Transverse colon (tissue), 4 donors: ENCODE results near the gene ADAM12. TPM values are rescaled to one million over a fixed set of nuclear protein-coding genes. Genes with fewer than 3 reads are reported as not detected.
"Not testable (repeated sequence)": the region's sequence is repeated elsewhere in the genome, so short reads cannot be mapped to it uniquely, and the experiment has no call there.

ENCODE experiments used
- DNase-seq: peaks from one replicate; pipeline ENCODE4 v3.0.0-alpha.2; 2019
- H3K27ac ChIP-seq, 4 donors: fragments of 200-600 bp; sonication (generic); 2 replicates each; pipeline ENCODE4 v1.5.1; 2016 to 2018; ENCODE audit warnings: inconsistent platforms in 4 of 4
- H3K27me3 ChIP-seq: fragments of 200-600 bp; sonication (generic); 2 replicates; pipeline ENCODE4 v1.5.1; 2017; ENCODE audit warnings: inconsistent platforms
- H3K36me3 ChIP-seq, 4 donors: fragments of 200-600 bp; sonication (generic); 2 replicates each; pipeline ENCODE4 v1.5.1; 2017 to 2019; ENCODE audit warnings: inconsistent platforms in 4 of 4
- H3K4me1 ChIP-seq, 4 donors: fragments of 200-600 bp; sonication (generic); 2 replicates each; pipeline ENCODE4 v1.5.1; 2017 to 2020; ENCODE audit warnings: inconsistent platforms in 4 of 4
- H3K4me3 ChIP-seq, 4 donors: fragments of 200-600 bp; sonication (generic); 1 replicate in 1 of 4; 2 replicates in 3 of 4; pipeline versions ENCODE4 v1.5.1 to v1.6.1; 2017 to 2019; ENCODE audit warnings: inconsistent platforms in 4 of 4
- H3K9me3 ChIP-seq, 2 donors: fragments of 200-600 bp; sonication (generic); 2 replicates each; pipeline ENCODE4 v1.5.1; 2017 to 2019; ENCODE audit warnings: inconsistent platforms in 2 of 2
- EP300 ChIP-seq: sonication (generic); formaldehyde crosslinking; IDR thresholded peaks from one replicate; pipeline ENCODE4 v1.6.1; 2017; ENCODE audit warnings: antibody characterized with exemption, low read depth
- POLR2A ChIP-seq: fragments of 450-650 bp; IDR thresholded peaks from one replicate; pipeline ENCODE4 v1.6.1; 2016; ENCODE audit warnings: antibody characterized with exemption, mild to moderate bottlenecking, moderate library complexity
- POLR2AphosphoS5 ChIP-seq, 3 donors: sonication (generic); formaldehyde crosslinking; IDR thresholded peaks; one replicate each; pipeline ENCODE4 v1.6.1; 2016; ENCODE audit warnings: antibody characterized with exemption in 3 of 3
- WGBS, 2 donors: methylation state at CpG; one replicate each; pipeline ENCODE4 v1.1.5; 2018; ENCODE audit warnings: low coverage in 1 of 2; 5-methylcytosine and 5-hydroxymethylcytosine counted together
- in situ Hi-C, 4 donors: fragments of 200-750 bp; cut with MboI; loops; one replicate each; pipeline versions ENCODE4 v1.15.0 to v1.15.1; 2017; ENCODE audit warnings: low sequenced_read_pairs in 3 of 4, low pct_ligation_motif_present in 1 of 4, low pct_unique_long_range_greater_than_20kb in 1 of 4
- intact Hi-C: fragments of 100-400 bp; cut with DNase I; formaldehyde crosslinking; loops from one replicate; pipeline ENCODE4 v1.15.1; 2023; ENCODE audit warnings: low total_unique reads
- total RNA-seq, 4 donors: library from RNA; depleted of rRNA; stranded (reverse); fragments of >200 nt; gene quantifications; one replicate each; pipeline ENCODE4 v1.1.0, GENCODE V29; 2016
- TF ChIP-seq, protein P1 (sequence below), 5 experiments: fragments of 200-600 bp in 3 of 5; fragments of 450-650 bp in 2 of 5; sonication (generic) in 3 of 5; IDR thresholded peaks; 1 replicate in 2 of 5; 2 replicates in 3 of 5; pipeline ENCODE4 v1.5.1; 2016 to 2017; ENCODE audit warnings: antibody characterized with exemption in 5 of 5, inconsistent platforms in 3 of 5, mild to moderate bottlenecking in 2 of 5, moderate library complexity in 1 of 5

Gene ADAM12
- total RNA-seq, 4 donors from 2014 or later, result 0.14 to 2.2 (median 1.1) TPM; not detected in 1

DNA sequence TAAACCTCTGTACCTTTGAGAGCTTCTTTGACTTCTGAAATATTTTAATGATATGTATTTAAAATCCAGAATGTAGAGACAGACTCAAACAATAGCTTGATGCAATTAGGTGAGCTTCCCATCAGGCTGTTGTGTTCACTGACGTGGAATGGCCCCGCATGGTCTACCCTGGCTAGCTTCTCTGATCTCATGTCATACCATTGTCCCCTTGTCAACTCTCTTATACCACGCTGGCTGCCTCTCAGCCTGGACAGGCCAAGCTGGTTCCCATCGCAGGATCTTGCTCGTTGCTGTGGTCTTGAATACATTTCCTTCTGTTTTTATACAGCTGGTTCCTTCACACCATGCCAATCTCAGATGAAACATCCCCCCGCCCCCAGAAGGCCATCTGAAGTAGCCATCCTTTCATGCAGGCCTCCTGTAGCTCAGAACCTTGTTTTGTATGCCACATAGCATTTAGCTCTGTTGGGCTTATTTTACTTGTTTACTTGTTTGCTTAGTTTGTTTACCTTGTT lies 407.7 kb downstream of the ADAM12 start:
- H3K9me3 ChIP-seq, result no peaks in the 10 kb centered on the region
- H3K36me3 ChIP-seq, result no peaks in the 10 kb centered on the region
- no peak overlapping the region for H3K4me3 ChIP-seq
- WGBS, 2 donors, result 70 to 80% methylated on average over 2 to 6 of the region's 6 CpGs
- in situ Hi-C loops (loop anchor here in 3 of 4 donors (10.0 to 25.0 kb wide), 3 partner anchors 407 to 782 kb away; partner anchors contain the start of gene ADAM12 (in 3 of the 3)), intact Hi-C loops (loop anchor here (10.0 kb wide), 1 partner anchor 764 kb away; no protein-coding TSS in a partner anchor)
- TF ChIP-seq POLR2AphosphoS5 (IDR thresholded peaks at IDR 0.05) (no peak), POLR2A (no peak), EP300 (no peak)
- TF ChIP-seq, protein P1, sequence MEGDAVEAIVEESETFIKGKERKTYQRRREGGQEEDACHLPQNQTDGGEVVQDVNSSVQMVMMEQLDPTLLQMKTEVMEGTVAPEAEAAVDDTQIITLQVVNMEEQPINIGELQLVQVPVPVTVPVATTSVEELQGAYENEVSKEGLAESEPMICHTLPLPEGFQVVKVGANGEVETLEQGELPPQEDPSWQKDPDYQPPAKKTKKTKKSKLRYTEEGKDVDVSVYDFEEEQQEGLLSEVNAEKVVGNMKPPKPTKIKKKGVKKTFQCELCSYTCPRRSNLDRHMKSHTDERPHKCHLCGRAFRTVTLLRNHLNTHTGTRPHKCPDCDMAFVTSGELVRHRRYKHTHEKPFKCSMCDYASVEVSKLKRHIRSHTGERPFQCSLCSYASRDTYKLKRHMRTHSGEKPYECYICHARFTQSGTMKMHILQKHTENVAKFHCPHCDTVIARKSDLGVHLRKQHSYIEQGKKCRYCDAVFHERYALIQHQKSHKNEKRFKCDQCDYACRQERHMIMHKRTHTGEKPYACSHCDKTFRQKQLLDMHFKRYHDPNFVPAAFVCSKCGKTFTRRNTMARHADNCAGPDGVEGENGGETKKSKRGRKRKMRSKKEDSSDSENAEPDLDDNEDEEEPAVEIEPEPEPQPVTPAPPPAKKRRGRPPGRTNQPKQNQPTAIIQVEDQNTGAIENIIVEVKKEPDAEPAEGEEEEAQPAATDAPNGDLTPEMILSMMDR (IDR thresholded peaks at IDR 0.05), result no peak
- H3K27ac ChIP-seq, result no peak overlapping the region
- no peak for DNase-seq
- H3K27me3 ChIP-seq, result no peaks in the 10 kb centered on the region
- H3K4me1 ChIP-seq, result no peaks in the 10 kb centered on the region

DNA sequence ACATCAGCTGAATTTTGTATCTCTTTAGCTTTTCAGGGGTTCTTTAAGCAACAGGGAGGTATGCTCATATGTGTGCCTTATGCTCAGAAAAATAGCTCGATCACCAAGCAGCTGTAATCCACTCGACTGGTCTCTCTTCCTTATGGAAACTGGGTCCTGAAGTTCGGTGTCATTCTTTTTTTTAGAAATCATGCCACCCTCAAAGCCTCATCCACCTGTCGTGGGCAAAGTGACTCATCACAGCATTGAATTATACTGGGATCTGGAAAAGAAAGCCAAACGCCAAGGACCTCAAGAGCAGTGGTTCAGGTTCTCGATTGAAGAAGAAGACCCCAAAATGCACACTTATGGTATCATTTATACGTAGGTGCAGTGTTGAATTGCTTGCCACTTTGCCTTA lies 408.3 kb downstream of the ADAM12 start:
- no peaks in the 10 kb centered on the region for H3K4me1 ChIP-seq
- no peak overlapping the region for H3K27ac ChIP-seq
- no peak for DNase-seq
- intact Hi-C loops (loop anchor here (10.0 kb wide), 1 partner anchor 765 kb away; no protein-coding TSS in a partner anchor), in situ Hi-C loops (loop anchor here (10.0 to 25.0 kb wide), 3 partner anchors 407 to 782 kb away; partner anchors contain the start of gene ADAM12 (in 3 of the 4))
- no peaks in the 10 kb centered on the region for H3K9me3 ChIP-seq
- H3K27me3 ChIP-seq, result no peaks in the 10 kb centered on the region
- TF ChIP-seq EP300, result no peak
- TF ChIP-seq, protein P1 (IDR thresholded peaks at IDR 0.05), result no peak
- TF ChIP-seq POLR2AphosphoS5 (IDR thresholded peaks at IDR 0.05), result no peak
- TF ChIP-seq POLR2A, result no peak
- no peaks in the 10 kb centered on the region for H3K36me3 ChIP-seq
- H3K4me3 ChIP-seq, result no peak overlapping the region
- WGBS, 2 donors, result 72 to 90% methylated on average over 2 to 7 of the region's 7 CpGs

DNA sequence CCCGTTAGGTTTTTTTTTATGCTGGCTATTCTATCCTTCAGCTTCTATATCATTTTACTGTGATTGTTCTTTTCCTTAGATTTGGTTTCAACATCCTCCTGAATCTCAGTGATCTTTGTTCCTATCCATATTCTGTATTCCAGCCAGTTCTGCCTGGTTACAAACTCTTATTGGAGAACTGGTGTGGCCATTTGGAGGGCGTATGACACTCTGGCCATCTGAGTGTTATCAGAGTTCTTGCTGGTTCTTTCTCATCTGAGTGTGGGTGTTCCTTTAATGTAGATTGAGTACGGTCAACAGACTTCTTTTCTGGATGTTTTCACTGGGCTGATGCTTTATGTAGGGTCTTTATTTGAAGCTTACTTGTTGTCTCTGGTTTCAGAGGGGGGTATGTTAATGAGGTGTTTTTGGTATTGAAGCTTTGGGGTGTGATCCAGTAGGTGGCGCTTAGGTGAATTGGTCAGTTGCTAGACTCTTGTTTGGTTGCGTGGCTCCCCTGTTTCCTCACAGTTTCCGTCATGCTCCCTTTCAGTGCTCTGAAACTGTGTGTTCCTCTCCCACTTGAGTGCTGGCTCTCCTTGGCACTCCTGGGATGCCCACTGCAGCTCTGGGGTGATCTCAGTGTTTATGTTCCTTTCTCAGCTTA lies 411.2 kb downstream of the ADAM12 start:
- Histone ChIP-seq H3K4me1 (no peaks in the 10 kb centered on the region), H3K27me3 (no peaks in the 10 kb centered on the region), H3K4me3 (no peak overlapping the region), H3K36me3 (no peaks in the 10 kb centered on the region), H3K9me3 (no peaks in the 10 kb centered on the region), H3K27ac (no peak overlapping the region)
- intact Hi-C loops, result no loop called here
- DNase-seq, result no peak
- 76 to 88% methylated on average over 5 to 6 of the region's 6 CpGs for WGBS, 2 donors
- in situ Hi-C loops, result loop anchor here (10.0 to 25.0 kb wide), 3 partner anchors 410 to 785 kb away; partner anchors contain the start of gene ADAM12 (in 3 of the 4)
- TF ChIP-seq POLR2AphosphoS5 (IDR thresholded peaks at IDR 0.05) (no peak), EP300 (no peak), POLR2A (no peak)
- TF ChIP-seq, protein P1 (IDR thresholded peaks at IDR 0.05), result no peak

DNA sequence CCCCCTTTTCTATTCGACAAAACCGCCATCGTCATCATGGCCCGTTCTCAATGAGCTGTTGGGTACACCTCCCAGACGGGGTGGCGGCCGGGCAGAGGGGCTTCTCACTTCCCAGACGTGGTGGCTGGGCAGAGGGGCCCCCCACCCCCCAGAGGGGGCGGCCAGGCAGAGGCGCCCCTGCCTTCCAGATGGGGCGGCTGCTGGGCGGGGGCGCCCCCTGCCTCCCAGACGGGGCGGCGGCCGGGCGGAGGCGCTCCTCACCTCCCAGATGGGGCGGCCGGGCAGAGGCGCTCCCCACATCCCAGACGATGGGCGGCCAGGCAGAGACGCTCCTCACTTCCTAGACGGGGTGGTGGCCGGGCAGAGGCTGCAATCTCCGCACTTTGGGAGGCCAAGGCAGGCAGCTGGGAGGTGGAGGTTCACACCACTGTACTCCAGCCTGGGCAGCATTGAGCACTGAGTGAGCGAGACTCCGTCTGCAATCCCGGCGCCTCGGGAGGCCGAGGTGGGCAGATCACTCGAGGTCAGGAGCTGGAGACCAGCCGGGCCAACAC lies 418.1 kb downstream of the ADAM12 start:
- DNase-seq, H3K36me3 ChIP-seq, intact Hi-C loops, H3K27me3 ChIP-seq, H3K9me3 ChIP-seq, H3K4me1 ChIP-seq, H3K4me3 ChIP-seq, H3K27ac ChIP-seq: not testable (repeated sequence)
- 95% methylated on average over 25 of the region's 36 CpGs; no CpG with 5 or more reads in 1 of the 2 donors for WGBS, 2 donors
- in situ Hi-C loops, result loop anchor here in 1 of 4 donors (10.0 kb wide), 1 partner anchor 535 kb away; no protein-coding TSS in a partner anchor
